GM21723 (cell line): ENCODE results near the gene FOXP1.

ENCODE experiments used
- ATAC-seq: cut with Tn5 transposase; IDR thresholded peaks from one replicate; pipeline ENCODE4 v1.9.1; 2021; ENCODE audit warnings: mild to moderate bottlenecking, moderate library complexity; ENCODE audit not compliant: unreplicated experiment

FOXP1 gene

DNA sequence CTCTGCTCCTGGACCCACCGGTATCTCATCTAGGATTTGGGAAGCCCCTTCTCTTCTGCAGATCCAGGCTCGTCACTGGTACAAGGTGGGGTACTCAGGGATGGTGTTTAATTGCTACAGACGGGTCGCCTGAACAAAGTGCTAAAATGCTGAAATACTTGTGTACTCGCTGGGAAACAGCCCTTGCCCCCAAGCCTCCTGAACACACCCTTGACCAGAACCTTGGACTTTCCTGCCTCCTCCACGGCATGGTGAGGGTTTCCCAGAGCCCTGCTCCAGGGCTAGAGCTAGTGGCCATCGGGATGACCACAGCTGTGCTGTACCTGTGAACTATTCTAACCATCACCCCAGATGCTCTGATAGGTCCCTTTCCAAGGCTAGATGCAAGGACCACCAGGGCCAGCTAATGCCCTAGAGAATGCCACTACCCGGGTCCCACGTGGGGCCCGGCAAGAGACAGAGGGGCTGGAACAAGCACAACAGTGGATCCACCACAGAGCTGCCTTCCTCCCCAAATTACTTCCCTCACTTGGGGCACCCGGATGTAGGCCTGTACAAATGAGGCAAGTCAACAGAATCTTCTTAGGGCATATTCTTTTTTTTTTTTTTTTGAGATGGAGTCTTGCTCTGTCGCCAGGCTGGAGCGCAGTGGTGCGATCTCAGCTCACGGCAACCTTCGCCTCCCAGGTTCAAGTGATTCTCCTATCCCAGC, 267.3 kb downstream of the FOXP1 start:
- no peak for ATAC-seq

DNA sequence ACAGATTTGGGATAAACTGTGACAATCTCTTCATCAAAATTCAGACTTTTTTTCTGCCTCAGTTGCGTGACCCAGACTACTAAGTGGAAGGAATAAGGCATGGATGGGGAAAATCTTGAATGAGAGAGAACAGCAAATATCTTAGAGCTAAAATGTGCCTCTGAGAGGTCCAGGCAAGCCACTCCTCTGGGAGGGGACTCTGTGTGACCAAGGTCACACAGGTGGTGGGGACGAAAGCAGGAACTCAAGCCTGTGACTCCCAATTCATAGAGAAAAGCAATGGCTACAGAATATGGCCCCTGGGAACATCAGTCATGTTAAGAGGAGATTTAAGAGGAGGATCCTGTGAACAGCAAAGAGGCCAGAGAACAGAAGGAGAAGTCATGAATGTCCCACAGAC, 268.1 kb downstream of the FOXP1 start:
- no peak for ATAC-seq

DNA sequence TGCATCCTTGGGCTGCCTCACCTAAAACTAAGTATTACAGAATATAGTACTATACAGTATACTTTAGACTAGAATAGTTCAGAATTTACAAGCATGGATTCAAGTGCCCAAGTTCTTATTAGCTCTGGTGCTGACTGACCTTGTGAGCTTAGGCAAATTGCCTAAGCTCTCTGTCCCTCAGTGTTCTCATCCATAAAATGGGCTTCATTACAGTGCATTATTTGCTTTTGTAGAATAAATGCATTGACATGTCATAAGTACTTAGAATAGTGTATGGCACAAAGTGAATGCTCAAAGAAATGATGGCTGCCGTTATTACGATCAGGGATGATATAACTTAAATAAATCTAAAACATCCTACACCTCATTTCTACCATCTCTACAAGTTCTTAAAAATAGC, 269.7 kb downstream of the FOXP1 start:
- ATAC-seq = no peak

DNA sequence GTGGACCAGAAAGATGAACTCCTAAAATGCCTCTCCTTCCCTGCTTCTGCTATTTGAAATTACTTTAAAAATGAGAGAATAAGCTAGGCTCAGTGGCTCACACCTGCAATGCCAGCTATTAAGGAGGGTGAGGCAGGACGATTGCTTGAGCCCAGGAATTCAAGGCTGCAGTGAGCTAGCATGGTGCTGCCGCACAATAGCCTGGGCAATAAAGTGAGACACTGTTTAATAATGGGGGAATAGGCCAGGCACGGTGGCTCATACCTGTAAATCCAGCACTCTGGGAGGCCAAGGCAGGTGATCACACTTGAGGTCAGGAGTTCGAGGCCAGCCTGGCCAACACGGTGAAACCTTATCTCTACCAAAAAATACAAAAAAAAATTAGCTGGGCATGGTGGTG, 271.1 kb downstream of the FOXP1 start:
- no peak for ATAC-seq

DNA sequence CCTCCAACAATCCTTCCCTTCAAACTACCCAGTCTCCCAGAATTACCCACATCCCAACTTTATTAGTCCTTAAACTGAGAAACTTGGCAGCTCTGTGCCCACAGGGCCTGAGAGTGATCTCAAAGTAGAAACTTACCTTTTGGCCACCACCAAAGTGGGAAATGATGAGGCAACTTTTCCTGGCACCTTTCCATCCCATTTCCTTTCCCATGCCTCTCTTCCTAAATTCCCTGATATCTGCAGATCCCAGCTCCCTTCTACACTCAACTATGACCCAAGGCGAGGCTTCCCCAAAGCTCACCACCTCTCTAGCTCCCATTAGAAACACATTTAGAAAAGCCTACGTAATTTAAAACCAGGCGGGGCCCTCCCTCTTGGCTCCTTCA, 271.9 kb downstream of the FOXP1 start:
- ATAC-seq = no peak

DNA sequence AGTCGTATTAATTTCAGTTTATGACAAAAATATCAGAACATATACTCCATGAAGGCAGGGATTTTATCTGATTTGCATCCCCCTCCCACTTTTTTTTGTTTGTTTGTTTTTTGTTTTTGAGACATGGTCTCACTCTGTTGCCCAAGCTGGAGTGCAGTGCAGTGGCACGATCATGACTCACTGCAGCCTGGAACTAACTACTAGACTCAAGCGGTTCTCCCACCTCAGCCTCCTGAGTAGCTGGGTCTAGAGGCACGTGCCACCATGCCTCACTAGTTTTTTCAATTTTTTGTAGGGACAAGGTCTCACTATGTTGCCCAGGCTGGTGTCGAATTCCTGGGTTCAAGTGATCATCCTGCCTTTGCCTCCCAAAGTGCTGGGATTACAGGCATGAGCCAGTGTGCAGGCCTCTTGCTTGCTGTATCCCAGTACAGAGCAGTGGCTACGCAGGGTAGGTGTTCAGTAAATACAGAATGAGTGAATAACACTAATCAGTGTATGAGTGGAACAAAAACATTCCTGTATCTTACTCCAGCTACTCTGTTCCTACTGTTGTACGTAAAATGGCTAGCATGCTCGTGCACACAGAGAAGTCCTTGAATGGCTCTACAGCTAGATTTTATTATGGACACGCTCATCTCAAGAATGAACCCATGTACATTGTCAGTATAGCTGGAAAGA, 272.4 kb downstream of the FOXP1 start:
- no peak for ATAC-seq

DNA sequence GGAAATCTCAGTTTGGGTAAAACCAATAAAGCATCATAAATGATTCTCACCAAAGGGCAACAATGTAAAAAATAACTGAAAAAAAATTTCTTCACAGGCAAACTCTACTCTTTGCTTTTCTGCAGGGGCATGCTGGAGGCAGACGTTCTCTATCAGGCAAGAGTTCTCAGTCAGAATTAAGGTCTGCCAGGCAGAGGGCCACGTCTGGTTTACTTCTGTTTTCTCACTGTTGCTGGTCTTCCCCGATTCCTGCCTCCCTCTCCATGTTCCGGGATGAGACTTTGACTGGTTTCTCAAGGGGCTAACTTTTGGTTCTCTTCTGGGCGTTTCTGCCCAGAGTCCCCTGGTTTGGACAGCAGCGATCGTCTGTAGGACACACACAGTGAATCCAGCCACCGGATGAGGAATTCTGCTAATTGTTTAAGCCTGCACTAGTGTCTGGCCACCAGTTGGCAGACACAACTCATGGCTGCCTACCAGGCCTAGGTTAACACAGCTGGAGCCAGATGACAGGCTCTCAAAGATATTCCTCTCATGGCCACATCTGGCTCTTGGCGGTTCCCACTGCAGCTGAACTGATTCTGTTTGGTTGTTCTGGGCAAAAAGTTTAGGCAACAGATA, 273.1 kb downstream of the FOXP1 start:
- no peak for ATAC-seq

DNA sequence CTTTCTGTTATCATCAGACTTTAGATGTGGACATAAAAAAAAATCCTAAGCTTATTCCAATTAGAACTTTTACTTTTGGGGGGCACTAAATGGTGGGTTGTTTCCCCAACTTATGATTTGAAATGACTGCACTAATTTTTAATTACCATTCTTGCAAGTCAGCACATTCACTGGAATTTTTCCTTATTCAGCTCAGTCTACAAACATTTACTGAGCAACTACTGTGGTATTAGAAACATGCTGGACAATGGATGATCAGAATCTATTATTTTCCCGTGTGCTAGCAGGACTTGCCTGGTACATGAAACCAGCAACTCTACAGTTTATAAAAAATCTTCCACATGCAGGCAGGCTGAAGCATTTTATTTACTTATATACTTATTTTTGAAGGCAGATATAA, 273.6 kb downstream of the FOXP1 start:
- ATAC-seq = no peak

DNA sequence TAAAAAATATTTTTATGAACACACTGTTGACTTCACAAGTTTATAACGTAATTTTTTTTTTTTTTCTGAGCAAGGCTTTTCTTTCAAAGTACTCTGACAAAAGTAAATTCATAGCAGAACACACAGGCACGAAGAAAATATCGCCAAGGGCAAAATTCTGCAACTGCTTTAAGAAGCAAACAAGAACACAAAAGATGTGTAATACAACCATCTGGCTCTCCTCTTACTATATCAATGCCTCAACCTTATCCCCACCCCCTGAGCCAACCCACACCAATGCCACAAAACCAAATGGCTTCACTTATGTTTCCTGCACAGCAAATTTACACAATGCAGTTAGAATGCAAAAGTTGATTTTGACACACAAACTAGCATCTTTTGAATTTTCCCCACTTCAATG, 274.2 kb downstream of the FOXP1 start:
- no peak for ATAC-seq

DNA sequence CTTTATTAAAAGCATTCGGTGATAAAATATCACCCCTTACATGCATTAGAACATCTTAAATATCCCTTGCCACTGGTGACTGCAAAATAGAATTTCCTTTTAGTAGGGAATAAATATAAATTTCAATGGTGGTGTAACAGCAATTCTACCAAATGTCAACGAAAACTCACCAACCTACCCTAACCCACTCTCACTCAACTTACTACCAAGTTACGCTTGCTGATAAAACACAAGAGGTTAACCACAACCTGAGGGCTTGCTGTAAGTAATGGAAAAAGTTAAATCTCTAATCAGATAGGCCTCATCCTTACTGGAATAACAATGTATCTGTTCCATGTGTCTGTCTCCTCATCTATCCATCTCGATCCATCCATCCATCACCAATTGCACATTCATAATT, 274.7 kb downstream of the FOXP1 start:
- no peak for ATAC-seq

DNA sequence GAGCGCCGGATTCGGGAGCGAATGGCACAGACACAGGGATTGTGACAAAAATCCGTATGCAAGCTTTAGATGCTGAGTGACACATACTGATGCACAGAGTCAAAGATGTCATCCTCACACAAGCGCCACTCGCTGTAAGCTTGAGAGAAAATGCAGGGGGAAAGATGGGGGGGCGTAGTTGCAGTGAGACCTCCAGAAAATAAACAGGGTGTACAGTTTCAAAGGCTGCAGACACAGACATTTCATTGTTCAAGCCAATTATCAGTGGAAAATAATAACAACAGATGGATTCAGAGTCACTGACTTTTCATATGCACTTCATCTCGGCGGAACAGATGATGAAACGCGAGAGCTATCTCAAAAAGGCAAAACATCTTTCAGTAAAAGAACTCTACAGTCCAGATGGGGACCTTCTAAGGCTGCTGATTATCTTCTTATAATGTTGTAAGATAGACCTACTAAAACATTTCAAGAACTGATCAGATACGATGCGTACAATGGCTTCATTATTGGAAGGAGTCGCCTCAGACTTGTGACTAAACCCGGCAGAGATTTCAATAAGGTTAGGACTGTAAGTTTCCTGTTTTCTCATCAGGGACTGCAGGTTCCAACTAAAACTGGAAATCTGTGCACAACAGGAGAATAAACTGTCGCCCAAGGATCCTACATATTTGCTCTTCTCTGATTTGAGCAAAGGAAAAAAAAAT, 275.4 kb downstream of the FOXP1 start:
- no peak for ATAC-seq

DNA sequence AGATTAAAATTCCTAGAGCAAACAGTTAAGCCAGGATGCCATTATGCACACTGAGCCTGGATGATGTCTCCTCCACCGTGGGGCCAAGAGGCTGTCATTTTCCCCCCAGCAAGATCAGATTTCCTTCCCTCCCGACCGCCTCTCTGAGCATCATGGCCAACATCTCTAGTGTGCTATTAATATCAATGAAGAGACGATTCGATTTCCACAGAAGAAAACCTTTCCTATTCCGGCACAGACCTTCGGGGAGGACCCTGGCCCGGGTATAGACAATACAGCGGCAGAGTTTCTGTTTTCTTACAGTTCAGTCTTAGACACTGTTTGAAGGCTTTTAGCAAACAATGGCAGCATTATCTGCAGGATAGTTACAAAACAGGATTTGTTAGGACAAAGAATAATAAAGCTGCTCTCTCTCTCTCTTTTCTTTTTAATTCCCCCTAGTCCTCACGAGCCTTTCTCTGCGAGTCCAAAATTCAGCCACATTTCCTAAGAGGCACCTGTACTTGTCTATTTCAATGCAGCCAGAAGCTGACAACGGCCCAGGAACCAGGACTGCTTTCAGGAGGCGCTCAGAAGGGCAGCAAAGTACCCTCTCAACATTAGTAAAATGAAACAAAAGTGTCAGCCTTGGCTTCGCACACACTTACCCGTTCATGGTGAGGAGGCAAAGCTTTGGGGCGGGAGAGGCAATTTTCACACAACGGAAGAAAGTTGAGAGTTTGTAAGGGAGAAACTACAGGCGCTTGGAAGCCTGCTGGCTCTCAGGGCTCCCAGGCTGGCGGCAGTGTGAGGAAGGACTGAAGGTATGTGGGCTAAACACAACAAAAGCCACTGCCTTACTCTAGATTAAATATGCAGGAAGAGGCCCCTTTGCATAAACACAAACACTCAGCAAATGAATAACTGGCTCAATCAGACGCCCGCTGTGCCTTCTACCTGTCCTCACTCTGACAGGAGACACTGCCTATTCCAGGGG, 278.0 kb downstream of the FOXP1 start:
- no peak for ATAC-seq

DNA sequence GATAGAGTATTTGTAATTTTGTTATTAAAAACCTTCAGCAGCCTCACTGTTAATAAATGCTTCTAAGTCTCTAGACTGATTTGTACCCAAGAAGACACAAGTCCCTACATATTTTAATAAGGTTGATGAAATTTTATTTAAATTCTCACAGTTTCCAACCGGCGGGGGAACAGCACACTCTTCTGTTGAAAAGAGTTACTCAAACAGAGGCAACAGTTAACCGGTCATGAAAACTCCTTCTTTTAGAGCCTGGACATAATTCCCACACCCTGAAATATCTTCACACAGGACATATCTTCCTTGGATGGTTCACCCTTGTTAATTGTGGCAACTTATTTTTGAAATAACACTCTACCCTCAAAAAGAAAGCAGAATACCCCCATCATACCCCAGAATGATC, 278.8 kb downstream of the FOXP1 start:
- ATAC-seq = no peak

DNA sequence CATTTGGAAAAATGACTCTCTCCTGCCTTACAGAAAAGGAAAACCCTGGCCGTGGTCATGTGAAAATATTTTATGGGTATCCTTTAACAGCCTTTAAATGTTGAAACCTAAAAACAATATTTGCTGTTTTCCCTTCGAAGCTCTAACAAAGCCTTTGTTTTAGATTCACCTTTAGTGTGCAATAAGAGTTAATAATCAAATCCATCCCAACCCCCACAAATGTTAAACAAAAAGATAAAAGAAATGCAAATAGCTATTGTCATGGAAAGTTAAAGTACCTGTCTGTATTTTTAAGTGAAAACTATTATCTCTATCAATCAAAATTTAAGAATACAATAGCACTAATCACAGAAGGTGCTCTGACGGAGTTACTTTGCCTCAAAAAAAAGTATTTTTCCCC, 279.3 kb downstream of the FOXP1 start:
- ATAC-seq = no peak

DNA sequence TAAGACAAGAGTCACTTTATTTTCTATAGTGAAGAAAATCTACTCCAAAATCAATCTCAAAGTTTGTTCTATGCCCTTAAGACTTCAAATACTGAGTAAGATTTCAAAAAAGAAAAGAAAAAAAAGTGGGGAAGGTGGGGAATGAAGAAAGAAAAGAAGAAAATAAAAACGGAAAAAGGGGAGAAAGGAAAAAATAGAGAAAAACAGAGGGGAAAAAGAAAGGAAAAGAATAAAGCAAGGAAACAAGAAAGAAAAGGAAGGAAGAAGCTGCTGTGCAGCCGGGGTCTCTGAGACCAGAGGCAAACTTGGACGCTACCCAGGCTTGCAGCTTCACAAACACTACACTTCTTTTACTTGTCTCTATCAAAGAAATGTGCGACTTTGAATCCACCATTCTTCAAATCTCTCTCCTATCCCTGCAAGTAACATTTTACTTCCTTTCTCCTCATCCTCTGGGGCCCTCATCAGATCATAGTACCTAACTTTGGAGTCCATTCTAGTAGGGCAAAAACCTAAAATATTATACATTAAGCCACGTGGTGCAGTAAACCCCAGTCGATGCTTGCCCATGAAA, 279.8 kb downstream of the FOXP1 start:
- no peak for ATAC-seq

DNA sequence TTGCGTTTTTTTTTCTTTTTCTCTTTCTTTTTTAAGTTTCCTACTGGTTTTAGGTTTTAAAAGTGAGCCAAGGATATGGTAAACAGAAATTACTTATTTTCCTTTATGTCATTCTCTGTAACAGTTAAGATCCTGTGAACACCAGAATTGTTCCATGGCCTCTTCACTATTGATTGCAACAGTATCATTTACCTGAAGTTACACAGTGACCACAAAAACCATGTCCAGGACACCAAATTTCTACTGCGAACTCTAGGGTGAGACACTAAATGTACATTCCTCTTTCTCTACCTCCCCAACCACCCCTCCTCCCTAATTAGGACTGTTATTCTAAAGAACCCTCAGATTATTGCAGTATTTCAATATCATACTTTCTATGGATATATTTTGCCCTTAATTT, 280.9 kb downstream of the FOXP1 start:
- no peak for ATAC-seq

DNA sequence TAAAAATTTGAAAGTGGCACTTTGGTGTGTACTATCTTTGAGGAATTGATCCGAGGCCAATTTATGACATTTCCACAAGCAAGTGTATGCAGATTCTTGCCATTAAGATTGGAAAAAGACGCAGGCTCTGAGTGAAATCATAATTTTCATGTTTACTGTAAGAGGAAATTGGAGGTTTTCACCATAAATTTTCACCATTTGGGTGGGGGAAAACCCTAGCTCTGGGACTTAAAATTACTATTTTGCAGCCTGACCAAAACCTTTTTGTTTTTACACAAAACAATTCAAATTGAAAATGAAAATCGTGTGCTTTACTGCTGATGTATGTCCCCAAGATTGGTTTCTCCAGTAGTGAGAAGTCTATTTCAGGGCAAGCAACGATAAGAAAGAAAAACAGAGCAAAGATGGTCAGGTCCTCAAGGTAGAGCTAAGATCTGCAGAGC, 282.6 kb downstream of the FOXP1 start:
- ATAC-seq = peak; percentile 82

DNA sequence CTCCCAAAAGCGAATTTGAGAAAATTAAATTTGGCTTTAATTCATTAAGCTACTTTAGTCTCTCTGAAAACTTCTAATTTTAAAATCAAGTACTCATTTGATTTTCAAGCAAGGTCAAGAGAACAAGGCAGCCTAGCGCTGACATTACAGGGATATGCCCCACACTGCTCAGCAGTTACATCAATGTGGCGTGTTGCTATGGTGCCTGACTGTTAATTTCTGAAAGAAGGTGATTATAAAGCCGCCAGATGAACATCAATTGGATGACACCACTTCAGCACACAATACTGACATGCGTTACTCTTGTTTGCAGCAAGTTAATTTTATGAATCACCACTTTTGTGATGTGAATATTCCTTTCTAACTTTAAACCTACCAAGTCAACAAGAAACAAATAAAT, 284.4 kb downstream of the FOXP1 start:
- no peak for ATAC-seq

DNA sequence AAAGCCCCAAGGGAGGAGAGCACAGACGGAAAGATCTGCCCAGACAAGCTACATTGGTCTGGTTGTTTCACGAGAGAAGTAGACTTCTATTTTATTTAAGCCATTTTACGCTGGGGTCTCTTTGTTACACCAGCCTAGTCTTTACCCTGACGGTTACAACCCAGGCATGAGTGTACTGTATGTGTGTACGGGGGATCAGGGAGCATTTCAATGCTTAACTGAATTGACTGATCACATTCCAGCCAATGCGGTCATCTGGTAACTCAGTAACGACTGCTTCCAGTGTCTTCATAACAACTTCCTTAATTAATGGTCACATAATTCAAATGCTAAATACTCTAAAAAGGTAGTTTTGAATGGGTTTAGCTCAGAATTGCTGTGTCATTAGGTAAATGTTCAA, 288.6 kb downstream of the FOXP1 start:
- no peak for ATAC-seq

DNA sequence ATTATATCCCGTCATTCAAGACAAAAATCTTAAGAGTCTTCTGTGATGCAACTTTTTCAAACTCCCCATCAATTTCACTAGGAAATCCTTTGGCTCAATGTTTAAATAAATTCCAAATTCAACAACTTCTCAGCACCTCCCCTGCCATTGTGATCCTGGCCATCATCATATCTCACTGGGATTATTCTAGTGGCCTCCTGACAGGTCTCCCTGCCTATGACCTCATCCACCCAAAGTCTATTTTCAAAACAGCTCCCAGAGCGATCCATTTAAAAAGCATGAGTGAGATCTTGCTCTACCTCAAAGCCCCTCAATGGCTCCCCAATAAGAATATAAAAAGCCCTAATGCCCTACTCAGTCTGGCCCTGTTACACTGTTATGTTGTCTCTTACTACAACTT, 293.2 kb downstream of the FOXP1 start:
- ATAC-seq = no peak
